KMS-11 (cell line): ENCODE data around the gene NCOA5.
A peak's percentile ranks its signal among the peaks of the same experiment; 100 is the strongest.

ENCODE experiments used
- H2AFZ ChIP-seq: fragments of 200-600 bp; sonication (generic); 2 replicates; pipeline ENCODE4 v1.6.1; 2016; ENCODE audit warnings: antibody characterized with exemption, mixed run types, low read depth
- H3K27ac ChIP-seq: fragments of 200-600 bp; sonication (generic); 2 replicates; pipeline ENCODE4 v1.6.1; 2016; ENCODE audit warnings: mild to moderate bottlenecking, mixed run types
- H3K27me3 ChIP-seq: fragments of 200-600 bp; sonication (generic); 2 replicates; pipeline ENCODE4 v1.6.1; 2017; ENCODE audit warnings: mild to moderate bottlenecking, low read depth, mixed run types, moderate library complexity; ENCODE audit not compliant: insufficient read depth
- H3K36me3 ChIP-seq: fragments of 200-600 bp; sonication (generic); 2 replicates; pipeline ENCODE4 v1.6.1; 2017; ENCODE audit warnings: mild to moderate bottlenecking, mixed run types; ENCODE audit not compliant: insufficient read depth
- H3K4me1 ChIP-seq: fragments of 200-600 bp; sonication (generic); 2 replicates; pipeline ENCODE4 v1.6.1; 2016; ENCODE audit warnings: mild to moderate bottlenecking, low read depth, mixed run types; ENCODE audit not compliant: poor library complexity, severe bottlenecking
- H3K4me2 ChIP-seq: fragments of 200-600 bp; sonication (generic); 2 replicates; pipeline ENCODE4 v1.7.0; 2016; ENCODE audit warnings: mild to moderate bottlenecking, mixed run types
- H3K4me3 ChIP-seq: fragments of 200-600 bp; sonication (generic); IDR thresholded peaks from 2 replicates; pipeline ENCODE4 v1.6.1; 2017; ENCODE audit warnings: low read depth, low read length, mixed read lengths; ENCODE audit not compliant: insufficient read depth
- H3K79me2 ChIP-seq: fragments of 200-600 bp; sonication (generic); 2 replicates; pipeline ENCODE4 v1.6.1; 2016; ENCODE audit warnings: low read depth, mixed run types; ENCODE audit not compliant: insufficient read depth
- H3K9ac ChIP-seq: fragments of 200-600 bp; sonication (generic); 2 replicates; pipeline ENCODE4 v1.6.1; 2016; ENCODE audit warnings: mild to moderate bottlenecking, mixed run types
- H4K20me1 ChIP-seq: fragments of 200-600 bp; sonication (generic); 2 replicates; pipeline ENCODE4 v1.6.1; 2016; ENCODE audit warnings: mild to moderate bottlenecking, mixed run types; ENCODE audit not compliant: insufficient read depth
- TF ChIP-seq, protein P1 (sequence below): fragments of 200-600 bp; sonication (generic); conservative IDR thresholded peaks from 2 replicates; pipeline ENCODE4 v1.6.1; 2017; ENCODE audit warnings: low read depth, mild to moderate bottlenecking, antibody characterized with exemption, low read length, moderate library complexity, mixed read lengths

The NCOA5 gene

DNA sequence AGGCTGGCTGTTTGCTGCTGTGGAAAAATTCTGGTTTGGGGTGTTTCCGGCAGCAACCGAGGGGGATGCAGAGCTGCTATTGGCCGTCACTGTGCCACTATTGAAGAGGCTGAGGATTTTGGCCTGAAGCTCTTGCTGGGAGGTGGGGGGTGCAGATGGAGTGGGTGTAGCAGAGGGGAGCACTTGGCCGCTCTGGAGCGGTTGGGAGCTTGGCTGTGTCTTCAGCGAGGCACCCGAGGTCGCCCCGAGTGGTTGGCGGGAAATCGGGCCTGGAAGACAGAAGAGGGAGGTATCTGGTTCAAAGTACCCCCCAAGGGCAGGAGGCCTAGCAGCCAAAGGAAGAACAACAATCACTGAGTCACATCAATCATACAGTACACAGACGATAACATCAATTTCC lies 27.1 kb downstream of the NCOA5 start:
- Histone ChIP-seq H3K36me3 (peaks cover 5% of the 10 kb centered on the region; the same call in 1 of the 2 replicates), H3K27ac (no peak overlapping the region), H4K20me1 (no peaks in the 10 kb centered on the region), H3K79me2 (no peaks in the 10 kb centered on the region), H3K4me2 (no peak overlapping the region), H3K9ac (no peak overlapping the region), H3K4me1 (peaks cover 48% of the 10 kb centered on the region), H3K4me3 (no peak overlapping the region), H3K27me3 (no peaks in the 10 kb centered on the region), H2AFZ (no peak overlapping the region)
- TF ChIP-seq, protein P1, sequence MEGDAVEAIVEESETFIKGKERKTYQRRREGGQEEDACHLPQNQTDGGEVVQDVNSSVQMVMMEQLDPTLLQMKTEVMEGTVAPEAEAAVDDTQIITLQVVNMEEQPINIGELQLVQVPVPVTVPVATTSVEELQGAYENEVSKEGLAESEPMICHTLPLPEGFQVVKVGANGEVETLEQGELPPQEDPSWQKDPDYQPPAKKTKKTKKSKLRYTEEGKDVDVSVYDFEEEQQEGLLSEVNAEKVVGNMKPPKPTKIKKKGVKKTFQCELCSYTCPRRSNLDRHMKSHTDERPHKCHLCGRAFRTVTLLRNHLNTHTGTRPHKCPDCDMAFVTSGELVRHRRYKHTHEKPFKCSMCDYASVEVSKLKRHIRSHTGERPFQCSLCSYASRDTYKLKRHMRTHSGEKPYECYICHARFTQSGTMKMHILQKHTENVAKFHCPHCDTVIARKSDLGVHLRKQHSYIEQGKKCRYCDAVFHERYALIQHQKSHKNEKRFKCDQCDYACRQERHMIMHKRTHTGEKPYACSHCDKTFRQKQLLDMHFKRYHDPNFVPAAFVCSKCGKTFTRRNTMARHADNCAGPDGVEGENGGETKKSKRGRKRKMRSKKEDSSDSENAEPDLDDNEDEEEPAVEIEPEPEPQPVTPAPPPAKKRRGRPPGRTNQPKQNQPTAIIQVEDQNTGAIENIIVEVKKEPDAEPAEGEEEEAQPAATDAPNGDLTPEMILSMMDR: no peak

DNA sequence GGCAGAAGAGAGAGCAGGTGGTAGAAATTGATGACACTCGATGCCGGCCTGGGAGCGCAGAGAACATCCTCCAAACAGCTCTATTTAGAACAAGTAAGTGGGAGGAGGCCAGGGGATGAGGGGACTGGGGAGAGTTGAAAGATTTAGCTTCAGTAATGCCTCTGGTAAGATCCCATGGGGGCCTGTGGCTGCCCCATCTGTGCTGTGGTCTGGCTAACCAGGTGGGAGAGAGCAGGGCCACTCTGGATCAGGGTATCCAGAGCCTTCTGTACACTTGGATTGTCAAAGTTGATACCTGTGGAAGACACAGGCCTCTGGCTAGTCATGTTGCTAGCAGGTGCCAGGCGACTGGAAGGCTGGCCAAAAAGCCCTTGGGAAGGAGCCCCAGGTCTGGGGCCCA lies 27.6 kb downstream of the NCOA5 start:
- TF ChIP-seq, protein P1: no peak

DNA sequence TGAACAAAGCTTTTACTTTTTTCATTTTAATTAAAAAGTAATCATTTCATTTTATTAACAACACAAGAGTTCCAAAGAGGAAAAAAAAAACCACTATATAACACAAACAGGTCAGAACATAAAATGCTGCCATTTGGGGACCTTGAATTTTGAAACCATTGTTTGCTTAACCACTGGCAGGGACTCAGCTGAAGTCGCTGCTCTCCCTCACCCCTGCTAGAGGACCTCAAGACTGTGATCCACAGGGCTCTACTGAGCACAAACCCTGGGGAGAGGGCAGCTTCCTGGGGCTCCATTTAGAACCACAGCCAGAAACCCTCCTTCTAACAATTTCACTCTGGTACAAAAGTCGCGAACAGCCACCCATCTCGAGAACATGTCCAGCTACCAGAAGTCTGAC lies 28.8 kb downstream of the NCOA5 start:
- Histone ChIP-seq H3K4me3 (no peak overlapping the region), H4K20me1 (no peaks in the 10 kb centered on the region), H3K36me3 (peaks cover under 1% of the 10 kb centered on the region; the same call in 1 of the 2 replicates), H3K4me1 (peaks cover 48% of the 10 kb centered on the region), H3K79me2 (no peaks in the 10 kb centered on the region), H3K4me2 (peak overlapping the region; percentile 22), H3K9ac (no peak overlapping the region), H3K27me3 (no peaks in the 10 kb centered on the region), H3K27ac (peak overlapping the region; percentile 3; the same call in 1 of the 2 replicates), H2AFZ (no peak overlapping the region)
- TF ChIP-seq, protein P1: no peak

More for the DNA sequence above, 27.6 kb downstream of the NCOA5 start:
- Histone ChIP-seq H4K20me1 (no peaks in the 10 kb centered on the region), H3K79me2 (no peaks in the 10 kb centered on the region), H3K4me1 (peaks cover 48% of the 10 kb centered on the region), H2AFZ (no peak overlapping the region), H3K4me3 (no peak overlapping the region), H3K36me3 (peaks cover 5% of the 10 kb centered on the region; the same call in 1 of the 2 replicates), H3K27me3 (no peaks in the 10 kb centered on the region), H3K4me2 (no peak overlapping the region), H3K9ac (no peak overlapping the region), H3K27ac (no peak overlapping the region)

DNA sequence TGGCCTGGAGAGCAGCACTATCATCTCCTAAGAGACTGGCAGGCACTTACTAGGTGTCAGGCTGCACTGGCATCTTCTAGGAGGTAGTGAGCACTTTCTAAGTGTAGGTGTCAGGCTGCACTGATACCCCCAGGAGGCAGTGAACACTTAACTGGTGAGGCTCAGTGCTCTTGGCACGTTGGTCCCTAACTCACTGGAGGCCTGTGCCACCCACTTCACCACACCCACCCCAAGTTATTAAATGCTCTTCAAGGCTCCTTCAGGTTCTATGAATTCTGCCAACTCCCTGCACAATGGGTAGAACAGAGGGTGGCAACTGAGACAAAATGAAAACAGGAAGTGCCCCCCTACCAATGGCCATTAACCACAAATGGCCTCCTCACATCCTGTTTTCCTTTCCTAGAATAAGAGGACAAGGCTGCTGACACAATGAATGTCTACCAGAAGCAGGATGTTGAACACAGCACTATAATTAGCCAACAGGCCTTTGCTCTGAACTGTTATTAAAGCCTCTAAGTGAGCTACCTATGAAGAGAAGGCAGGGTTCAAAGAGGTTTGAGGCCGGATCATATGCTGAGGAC lies 29.4 kb downstream of the NCOA5 start:
- Histone ChIP-seq H3K4me2 (peak overlapping the region; percentile 22), H2AFZ (no peak overlapping the region), H4K20me1 (no peaks in the 10 kb centered on the region), H3K27ac (peak overlapping the region; percentile 3; the same call in 1 of the 2 replicates), H3K4me3 (no peak overlapping the region), H3K27me3 (no peaks in the 10 kb centered on the region), H3K79me2 (no peaks in the 10 kb centered on the region), H3K4me1 (peaks cover 48% of the 10 kb centered on the region), H3K36me3 (no peaks in the 10 kb centered on the region; the same call in 1 of the 2 replicates), H3K9ac (no peak overlapping the region)
- TF ChIP-seq, protein P1: no peak
